ENCODE measurements around the gene KCNN3. TPM values are rescaled to one million over a fixed set of nuclear protein-coding genes. Genes with fewer than 3 reads are reported as not detected.

The KCNN3 gene
- total RNA-seq, 1 experiment from 2014 or later, result 0.07 TPM

GRCh38 chr1:154759793-154760192 lies 110.3 kb downstream of the KCNN3 start:
- H3K4me3 Mint-ChIP-seq (ENCODE audit: unreplicated experiment), result no peak overlapping the region
- peaks cover 85% of the 10 kb centered on the region for H3K27me3 Mint-ChIP-seq (ENCODE audit: insufficient read depth, unreplicated experiment)
- CTCF ChIA-PET, result interaction anchor here (0.7 to 1.2 kb wide), 6 partner anchors 13 to 152 kb away, joined by 3 to 4 read pairs (median 3); no protein-coding TSS in a partner anchor

GRCh38 chr1:154759196-154759595 lies 110.9 kb downstream of the KCNN3 start:
- intact Hi-C loops (cut with micrococcal nuclease), result no loop called here
- ChIA-PET POLR2A (no interaction called here), CTCF (interaction anchor here (0.6 kb wide), 1 partner anchor 696 kb away, joined by 3 read pairs; no protein-coding TSS in a partner anchor)
- no TSS peak for BruUV-seq (replicated peaks)
- Mint-ChIP-seq H3K4me1 (ENCODE audit: insufficient read depth, unreplicated experiment) (no peaks in the 10 kb centered on the region), H3K9me3 (ENCODE audit: unreplicated experiment) (no peaks in the 10 kb centered on the region), H3K27ac (ENCODE audit: low read depth, unreplicated experiment) (no peak overlapping the region), H3K4me3 (ENCODE audit: unreplicated experiment) (no peak overlapping the region), H3K36me3 (ENCODE audit: insufficient read depth, unreplicated experiment) (no peaks in the 10 kb centered on the region), H3K27me3 (ENCODE audit: insufficient read depth, unreplicated experiment) (peaks cover 85% of the 10 kb centered on the region)
- TF ChIP-seq CTCF (IDR thresholded peaks at IDR 0.05; ENCODE audit: unreplicated experiment), result no peak
- DNase-seq (ENCODE audit: unreplicated experiment), result no peak

More at GRCh38 chr1:154759793-154760192, 110.3 kb downstream of the KCNN3 start:
- Mint-ChIP-seq H3K27ac (ENCODE audit: low read depth, unreplicated experiment) (no peak overlapping the region), H3K4me1 (ENCODE audit: insufficient read depth, unreplicated experiment) (no peaks in the 10 kb centered on the region), H3K9me3 (ENCODE audit: unreplicated experiment) (no peaks in the 10 kb centered on the region), H3K36me3 (ENCODE audit: insufficient read depth, unreplicated experiment) (no peaks in the 10 kb centered on the region)
- no peak for TF ChIP-seq CTCF (IDR thresholded peaks at IDR 0.05; ENCODE audit: unreplicated experiment)
- no TSS peak for BruUV-seq (replicated peaks)
- intact Hi-C loops (cut with micrococcal nuclease), result loop anchor here (10.0 kb wide), 1 partner anchor 55 kb away; no protein-coding TSS in a partner anchor
- no peak for DNase-seq (ENCODE audit: unreplicated experiment)
- POLR2A ChIA-PET, result no interaction called here

- Mint-ChIP-seq H3K4me1 (ENCODE audit: insufficient read depth, unreplicated experiment) (no peaks in the 10 kb centered on the region), H3K27me3 (ENCODE audit: insufficient read depth, unreplicated experiment) (peaks cover 85% of the 10 kb centered on the region), H3K9me3 (ENCODE audit: unreplicated experiment) (no peaks in the 10 kb centered on the region), H3K27ac (ENCODE audit: low read depth, unreplicated experiment) (no peak overlapping the region), H3K36me3 (ENCODE audit: insufficient read depth, unreplicated experiment) (no peaks in the 10 kb centered on the region), H3K4me3 (ENCODE audit: unreplicated experiment) (no peak overlapping the region)
- CTCF ChIA-PET, result interaction anchor here (0.6 to 0.7 kb wide), 2 partner anchors 412 to 695 kb away, joined by 3 read pairs; no protein-coding TSS in a partner anchor
- TF ChIP-seq CTCF (IDR thresholded peaks at IDR 0.05; ENCODE audit: unreplicated experiment), result no peak
- POLR2A ChIA-PET, result interaction anchor here (0.7 kb wide), 1 partner anchor 22 kb away, joined by 3 read pairs; no protein-coding TSS in a partner anchor
- intact Hi-C loops (cut with micrococcal nuclease), result no loop called here
- DNase-seq (ENCODE audit: unreplicated experiment), result no peak
- no TSS peak for BruUV-seq (replicated peaks)
Measured at GRCh38 chr1:154758346-154758745, 111.7 kb downstream of the KCNN3 start.

- TF ChIP-seq CTCF (IDR thresholded peaks at IDR 0.05; ENCODE audit: unreplicated experiment), result no peak
- peaks cover 80% of the 10 kb centered on the region for H3K27me3 Mint-ChIP-seq (ENCODE audit: insufficient read depth, unreplicated experiment)
- H3K27ac Mint-ChIP-seq (ENCODE audit: low read depth, unreplicated experiment), result no peak overlapping the region
- no peaks in the 10 kb centered on the region for H3K36me3 Mint-ChIP-seq (ENCODE audit: insufficient read depth, unreplicated experiment)
- ChIA-PET CTCF (interaction anchor here (0.6 kb wide), 1 partner anchor 147 kb away, joined by 3 read pairs; no protein-coding TSS in a partner anchor), POLR2A (interaction anchor here (0.6 to 0.7 kb wide), 2 partner anchors 52 to 220 kb away, joined by 3 read pairs; no protein-coding TSS in a partner anchor)
- DNase-seq (ENCODE audit: unreplicated experiment), result no peak
- intact Hi-C loops (cut with micrococcal nuclease), result no loop called here
- H3K9me3 Mint-ChIP-seq (ENCODE audit: unreplicated experiment), result no peaks in the 10 kb centered on the region
- no peaks in the 10 kb centered on the region for H3K4me1 Mint-ChIP-seq (ENCODE audit: insufficient read depth, unreplicated experiment)
- H3K4me3 Mint-ChIP-seq (ENCODE audit: unreplicated experiment), result no peak overlapping the region
- no TSS peak for BruUV-seq (replicated peaks)
Measured at GRCh38 chr1:154756793-154757548, 113.1 kb downstream of the KCNN3 start.
